ENCODE measurements around the gene LMO3. TPM values are rescaled to one million over a fixed set of nuclear protein-coding genes. Genes with fewer than 3 reads are reported as not detected.

The LMO3 gene
- total RNA-seq, 4 donors from 2014 or later: 9.2 to 55.1 (median 41.0) TPM

DNA sequence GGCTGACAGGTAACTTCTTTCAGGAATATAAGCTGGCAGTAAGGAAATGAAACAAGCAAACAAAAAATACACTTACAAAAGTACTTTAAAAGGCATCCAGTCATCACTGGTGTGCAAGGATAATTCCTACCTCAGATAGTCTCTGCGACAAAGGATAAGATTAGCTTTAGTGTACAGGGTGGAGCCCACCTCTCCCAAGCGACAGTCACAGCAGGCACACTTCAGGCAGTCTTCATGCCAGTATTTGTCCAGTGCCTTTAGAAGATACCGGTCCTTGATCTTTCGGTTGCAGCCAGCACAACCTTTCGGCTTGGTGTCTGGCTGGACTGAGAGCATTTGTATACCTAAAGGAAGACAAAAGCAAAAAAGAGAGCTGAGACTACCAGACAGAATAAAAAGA lies 5.4 kb downstream of the LMO3 start:
- Histone ChIP-seq H3K27me3 (peaks cover 17% of the 10 kb centered on the region), H3K27ac (peak overlapping the region in 3 of 4 donors; percentile 66 to 85 (median 76)), H3K9me3 (no peaks in the 10 kb centered on the region), H3K36me3 (no peaks in the 10 kb centered on the region), H3K4me1 (peaks cover 0 to 7% (median 0%) of the 10 kb centered on the region in 4 donors), H3K4me3 (no peak overlapping the region)
- intact Hi-C loops (cut with DNase I; ENCODE audit: low total_unique reads): no loop called here
- TF ChIP-seq POLR2A (IDR thresholded peaks at IDR 0.05) (no peak), CTCF (IDR thresholded peaks at IDR 0.05) (no peak), POLR2AphosphoS5 (IDR thresholded peaks at IDR 0.05) (no peak), EP300 (IDR thresholded peaks at IDR 0.05; ENCODE audit: low read depth) (no peak)
- DNase-seq: no peak
- 56 to 85% methylated on average over 5 of the region's 5 CpGs for WGBS, 2 donors (ENCODE audit: low coverage in 1 of 2)
- in situ Hi-C loops (cut with MboI; ENCODE audit: low pct_ligation_motif_present in 1 of 4, low pct_unique_long_range_greater_than_20kb in 1 of 4, low sequenced_read_pairs in 3 of 4): no loop called here

GRCh38 chr12:16599081-16599480 lies 6.9 kb downstream of the LMO3 start:
- TF ChIP-seq CTCF (IDR thresholded peaks at IDR 0.05) (no peak), POLR2AphosphoS5 (IDR thresholded peaks at IDR 0.05) (peak in 1 of 3 donors; percentile 33)
- peaks cover 5% of the 10 kb centered on the region for H3K27me3 ChIP-seq

GRCh38 chr12:16594797-16595196 lies 11.2 kb downstream of the LMO3 start:
- H3K27me3 ChIP-seq: no peaks in the 10 kb centered on the region
- H3K9me3 ChIP-seq: no peaks in the 10 kb centered on the region
- H3K27ac ChIP-seq: no peak overlapping the region
- TF ChIP-seq POLR2AphosphoS5 (IDR thresholded peaks at IDR 0.05) (no peak), CTCF (IDR thresholded peaks at IDR 0.05) (no peak), POLR2A (IDR thresholded peaks at IDR 0.05) (no peak), EP300 (IDR thresholded peaks at IDR 0.05; ENCODE audit: low read depth) (no peak)
- H3K4me1 ChIP-seq: no peaks in the 10 kb centered on the region
- H3K36me3 ChIP-seq: no peaks in the 10 kb centered on the region
- H3K4me3 ChIP-seq: no peak overlapping the region
- in situ Hi-C loops (cut with MboI; ENCODE audit: low pct_ligation_motif_present in 1 of 4, low pct_unique_long_range_greater_than_20kb in 1 of 4, low sequenced_read_pairs in 3 of 4) (no loop called here), intact Hi-C loops (cut with DNase I; ENCODE audit: low total_unique reads) (no loop called here)
- DNase-seq: no peak

More at GRCh38 chr12:16599081-16599480, 6.9 kb downstream of the LMO3 start:
- Histone ChIP-seq H3K4me3 (no peak overlapping the region), H3K36me3 (no peaks in the 10 kb centered on the region), H3K9me3 (no peaks in the 10 kb centered on the region), H3K27ac (peak overlapping the region; percentile 31 to 76 (median 48)), H3K4me1 (no peaks in the 10 kb centered on the region)
- 72 to 73% methylated on average over 6 of the region's 6 CpGs for WGBS, 2 donors (ENCODE audit: low coverage in 1 of 2)
- intact Hi-C loops (cut with DNase I; ENCODE audit: low total_unique reads) (no loop called here), in situ Hi-C loops (cut with MboI; ENCODE audit: low pct_ligation_motif_present in 1 of 4, low pct_unique_long_range_greater_than_20kb in 1 of 4, low sequenced_read_pairs in 3 of 4) (no loop called here)
- no peak for DNase-seq

DNA sequence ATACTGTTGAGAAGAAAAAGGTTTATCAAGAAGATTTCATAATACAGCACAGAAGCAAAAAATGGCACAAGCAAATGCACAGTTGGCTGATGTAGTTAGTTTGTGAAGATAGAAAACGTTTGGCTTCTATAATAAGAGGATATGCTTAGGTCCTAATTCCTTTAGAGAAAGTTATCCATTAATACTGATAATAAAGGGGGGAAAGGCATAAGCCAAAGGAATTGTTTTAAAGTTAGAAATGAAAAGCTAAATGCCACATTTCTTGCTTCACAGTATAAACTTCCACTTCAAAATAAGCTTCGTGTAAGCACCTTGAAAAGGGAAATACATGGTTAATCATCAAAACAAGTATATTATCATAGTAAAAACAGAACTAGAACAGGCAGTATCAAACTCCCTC lies 12.4 kb downstream of the LMO3 start:
- no peak for DNase-seq
- no peaks in the 10 kb centered on the region for H3K4me1 ChIP-seq
- H3K27ac ChIP-seq: peak overlapping the region in 2 of 4 donors; percentile 21 to 31
- TF ChIP-seq POLR2AphosphoS5 (IDR thresholded peaks at IDR 0.05) (no peak), EP300 (IDR thresholded peaks at IDR 0.05; ENCODE audit: low read depth) (no peak), POLR2A (IDR thresholded peaks at IDR 0.05) (no peak), CTCF (IDR thresholded peaks at IDR 0.05) (no peak)
- H3K36me3 ChIP-seq: no peaks in the 10 kb centered on the region
- H3K27me3 ChIP-seq: no peaks in the 10 kb centered on the region
- in situ Hi-C loops (cut with MboI; ENCODE audit: low pct_ligation_motif_present in 1 of 4, low pct_unique_long_range_greater_than_20kb in 1 of 4, low sequenced_read_pairs in 3 of 4): no loop called here
- 16 to 40% methylated on average over 2 of the region's 2 CpGs for WGBS, 2 donors (ENCODE audit: low coverage in 1 of 2)
- no peak overlapping the region for H3K4me3 ChIP-seq
- intact Hi-C loops (cut with DNase I; ENCODE audit: low total_unique reads): no loop called here
- no peaks in the 10 kb centered on the region for H3K9me3 ChIP-seq
